Parathyroid adenoma (tissue), 2 donors: ENCODE results near the gene NPIPA1.
A peak's percentile ranks its signal among the peaks of the same experiment; 100 is the strongest.
"Not testable (repeated sequence)": the region's sequence is repeated elsewhere in the genome, so short reads cannot be mapped to it uniquely, and the experiment has no call there.

ENCODE experiments used
- H2AFZ ChIP-seq: fragments of 300-600 bp; sonication (generic); one replicate; pipeline ENCODE4 v1.7.0; 2017; ENCODE audit warnings: antibody characterized with exemption, mild to moderate bottlenecking
- H3K27ac ChIP-seq: fragments of 300-600 bp; sonication (generic); one replicate; pipeline ENCODE4 v1.7.0; 2017
- H3K27me3 ChIP-seq: fragments of 300-600 bp; sonication (generic); one replicate; pipeline ENCODE4 v1.7.0; 2017; ENCODE audit warnings: low read length; ENCODE audit not compliant: control insufficient read depth, insufficient read depth
- H3K36me3 ChIP-seq: fragments of 300-600 bp; sonication (generic); one replicate; pipeline ENCODE4 v1.7.0; 2017; ENCODE audit warnings: low read length; ENCODE audit not compliant: control insufficient read depth, insufficient read depth
- H3K4me1 ChIP-seq: fragments of 300-600 bp; sonication (generic); one replicate; pipeline ENCODE4 v1.7.0; 2017; ENCODE audit warnings: control low read depth
- H3K4me2 ChIP-seq: fragments of 300-600 bp; sonication (generic); one replicate; pipeline ENCODE4 v1.7.0; 2017; ENCODE audit warnings: low read length
- H3K4me3 ChIP-seq: fragments of 300-600 bp; sonication (generic); one replicate; pipeline ENCODE4 v1.7.0; 2017; ENCODE audit warnings: low read depth, low read length
- H3K79me2 ChIP-seq: fragments of 300-600 bp; sonication (generic); one replicate; pipeline ENCODE4 v1.7.0; 2017; ENCODE audit warnings: control low read depth
- H3K9ac ChIP-seq: fragments of 300-600 bp; sonication (generic); one replicate; pipeline ENCODE4 v1.7.0; 2017; ENCODE audit warnings: mild to moderate bottlenecking
- H3K9me3 ChIP-seq: fragments of 300-600 bp; sonication (generic); one replicate; pipeline ENCODE4 v1.7.0; 2017; ENCODE audit warnings: low read length; ENCODE audit not compliant: control insufficient read depth
- CTCF ChIP-seq: fragments of 300-600 bp; sonication (generic); IDR thresholded peaks from one replicate; pipeline ENCODE4 v1.7.0; 2017; ENCODE audit warnings: antibody characterized with exemption, mild to moderate bottlenecking
- donor health status: primary hyperparathyroidism.

Gene NPIPA1

GRCh38 chr16:14958970-14959369, 21.7 kb downstream of the NPIPA1 start:
- no peak overlapping the region for H3K27ac ChIP-seq
- H2AFZ ChIP-seq, result no peak overlapping the region
- no peak overlapping the region for H3K9ac ChIP-seq
- H3K79me2 ChIP-seq, result no peaks in the 10 kb centered on the region
- no peaks in the 10 kb centered on the region for H3K4me1 ChIP-seq
- H3K9me3 ChIP-seq, result no peaks in the 10 kb centered on the region
- no peak overlapping the region for H3K4me2 ChIP-seq
- no peaks in the 10 kb centered on the region for H3K36me3 ChIP-seq
- no peak for TF ChIP-seq CTCF
- no peaks in the 10 kb centered on the region for H3K27me3 ChIP-seq
- H3K4me3 ChIP-seq, result no peak overlapping the region

GRCh38 chr16:14961405-14962186, 24.4 kb downstream of the NPIPA1 start:
- TF ChIP-seq CTCF, result no peak
- H3K27ac ChIP-seq, result no peak overlapping the region
- H3K4me2 ChIP-seq, result no peak overlapping the region
- no peaks in the 10 kb centered on the region for H3K4me1 ChIP-seq
- no peak overlapping the region for H3K9ac ChIP-seq
- no peak overlapping the region for H2AFZ ChIP-seq
- H3K79me2 ChIP-seq, result no peaks in the 10 kb centered on the region
- H3K4me3 ChIP-seq, result no peak overlapping the region
- no peaks in the 10 kb centered on the region for H3K9me3 ChIP-seq
- H3K36me3 ChIP-seq, result no peaks in the 10 kb centered on the region
- no peaks in the 10 kb centered on the region for H3K27me3 ChIP-seq

GRCh38 chr16:14963281-14964173, 26.3 kb downstream of the NPIPA1 start:
- H3K36me3 ChIP-seq, result no peaks in the 10 kb centered on the region
- no peak for TF ChIP-seq CTCF
- H3K27me3 ChIP-seq, result no peaks in the 10 kb centered on the region
- no peak overlapping the region for H3K9ac ChIP-seq
- H2AFZ ChIP-seq, result no peak overlapping the region
- H3K27ac ChIP-seq, result no peak overlapping the region
- no peaks in the 10 kb centered on the region for H3K79me2 ChIP-seq
- no peak overlapping the region for H3K4me3 ChIP-seq
- no peaks in the 10 kb centered on the region for H3K9me3 ChIP-seq
- H3K4me1 ChIP-seq, result no peaks in the 10 kb centered on the region
- no peak overlapping the region for H3K4me2 ChIP-seq

- no peaks in the 10 kb centered on the region for H3K36me3 ChIP-seq
- H3K4me1 ChIP-seq, result no peaks in the 10 kb centered on the region
- H3K9me3 ChIP-seq, result no peaks in the 10 kb centered on the region
- H3K27me3 ChIP-seq, result no peaks in the 10 kb centered on the region
- no peak overlapping the region for H3K27ac ChIP-seq
- H3K4me2 ChIP-seq, result no peak overlapping the region
- no peak overlapping the region for H2AFZ ChIP-seq
- H3K4me3 ChIP-seq, result no peak overlapping the region
- no peak for TF ChIP-seq CTCF
- H3K9ac ChIP-seq, result no peak overlapping the region
- H3K79me2 ChIP-seq, result no peaks in the 10 kb centered on the region
Observed at GRCh38 chr16:14965328-14965727, 28.1 kb downstream of the NPIPA1 start.

- H3K4me1 ChIP-seq, H3K36me3 ChIP-seq, H3K9ac ChIP-seq, H2AFZ ChIP-seq, H3K4me2 ChIP-seq, H3K79me2 ChIP-seq, H3K4me3 ChIP-seq, H3K27ac ChIP-seq, H3K9me3 ChIP-seq, H3K27me3 ChIP-seq: not testable (repeated sequence)
Observed at GRCh38 chr16:14969795-14970194, 32.6 kb downstream of the NPIPA1 start.

- H3K9me3 ChIP-seq, H3K9ac ChIP-seq, H3K36me3 ChIP-seq, H3K4me3 ChIP-seq, H3K27ac ChIP-seq, H3K4me1 ChIP-seq, H3K4me2 ChIP-seq, H2AFZ ChIP-seq, H3K27me3 ChIP-seq: not testable (repeated sequence)
- H3K79me2 ChIP-seq, result peaks cover 13% of the 10 kb centered on the region
Observed at GRCh38 chr16:14971621-14972228, 34.5 kb downstream of the NPIPA1 start.

- not testable (repeated sequence) for H3K27ac ChIP-seq, H3K27me3 ChIP-seq, H3K36me3 ChIP-seq, H2AFZ ChIP-seq, H3K9me3 ChIP-seq, H3K9ac ChIP-seq, H3K4me1 ChIP-seq
- Histone ChIP-seq H3K4me3 (peak overlapping the region; percentile 83), H3K4me2 (peak overlapping the region; percentile 75), H3K79me2 (peaks cover 22% of the 10 kb centered on the region)
Observed at GRCh38 chr16:14973785-14974322, 36.6 kb downstream of the NPIPA1 start.
